GM12878 (cell line): Measurements from ENCODE around the gene LRRC37A3. TPM values are rescaled to one million over a fixed set of nuclear protein-coding genes. Genes with fewer than 3 reads are reported as not detected.
"Not testable (repeated sequence)": the region's sequence is repeated elsewhere in the genome, so short reads cannot be mapped to it uniquely, and the experiment has no call there.

Experiments
- ATAC-seq: fragments of 200-7000 bp; cut with Tn5 transposase; 3 replicates; pipeline ENCODE4 v1.9.1; 2020; ENCODE audit warnings: mild to moderate bottlenecking, moderate library complexity
- BruUV-seq: library from RNA; stranded (reverse); fragments of 400-500 nt; replicated peaks from 2 replicates; lab custom pipeline; 2021; lab: Mats Ljungman, UMichigan
- CTCF ChIA-PET: fragments of 300-600 bp; sonication (Branson Sonifier 250); formaldehyde crosslinking; extraction: SDS; loops from one replicate; lab custom pipeline; 2021; ENCODE audit warnings: inconsistent platforms; lab: Yijun Ruan, JAX
- POLR2A ChIA-PET: fragments of 350-600 bp; formaldehyde crosslinking; extraction: SDS; loops from one replicate; lab custom pipeline; 2021; ENCODE audit warnings: inconsistent platforms; lab: Charles Lee
- RAD21 ChIA-PET: fragments of 300-600 bp; sonication (Branson Sonifier 250); formaldehyde crosslinking; loops from one replicate; lab custom pipeline; 2023; ENCODE audit warnings: antibody characterized with exemption; ENCODE audit not compliant: unreplicated experiment; lab: Charles Lee
- SMC1A ChIA-PET: fragments of 300-600 bp; sonication (Branson Sonifier 250); formaldehyde crosslinking; loops from one replicate; lab custom pipeline; 2023; ENCODE audit not compliant: unreplicated experiment, uncharacterized antibody; lab: Charles Lee
- DNase-seq: peaks from one replicate; pipeline ENCODE4 v3.0.0-alpha.2; 2011; ENCODE audit warnings: low read depth, low spot score
- FAIRE-seq: peaks from 3 replicates; lab custom pipeline; 2011; peaks lifted over from hg19 to GRCh38; lab: Jason Lieb, UNC
- H2AFZ ChIP-seq: 2 replicates; pipeline ENCODE4 v1.6.0; 2011; ENCODE audit warnings: low read depth, low read length, control low read depth; ENCODE audit not compliant: control insufficient read depth
- H3K27ac ChIP-seq: 2 replicates; pipeline ENCODE4 v1.5.1; 2011; ENCODE audit warnings: control low read depth; ENCODE audit not compliant: control insufficient read depth, insufficient read depth
- H3K27me3 ChIP-seq, 2 experiments: replicated peaks in 1 of 2; 2 replicates each; pipeline versions ENCODE4 v1.6.0 to v1.6.1; 2011; ENCODE audit warnings: low read length in 1 of 2; ENCODE audit not compliant: control insufficient read depth in 2 of 2, insufficient read depth in 2 of 2
- H3K36me3 ChIP-seq, 2 experiments: 2 replicates each; pipeline ENCODE4 v1.5.1; 2011; ENCODE audit warnings: low read length in 1 of 2; ENCODE audit not compliant: control insufficient read depth in 2 of 2, insufficient read depth in 2 of 2
- H3K4me1 ChIP-seq: 2 replicates; pipeline ENCODE4 v1.6.1; 2011; ENCODE audit warnings: mild to moderate bottlenecking, low read length, moderate library complexity, mixed read lengths; ENCODE audit not compliant: control insufficient read depth, insufficient read depth
- H3K4me2 ChIP-seq: 2 replicates; pipeline ENCODE4 v1.6.0; 2011; ENCODE audit warnings: control low read depth; ENCODE audit not compliant: control insufficient read depth, insufficient read depth
- H3K4me3 ChIP-seq: fragments of 200-600 bp; sonication (generic); 2 replicates; pipeline ENCODE4 v1.5.1; 2016
- H3K79me2 ChIP-seq: 2 replicates; pipeline ENCODE4 v1.6.0; 2011; ENCODE audit warnings: low read length; ENCODE audit not compliant: control insufficient read depth, insufficient read depth
- H3K9ac ChIP-seq: 2 replicates; pipeline ENCODE4 v1.8.0; 2011; ENCODE audit warnings: low read length, control low read depth, mixed read lengths; ENCODE audit not compliant: control insufficient read depth, insufficient read depth
- H3K9me3 ChIP-seq: replicated peaks from 3 replicates; pipeline ENCODE4 v1.5.1; 2011; ENCODE audit warnings: mild to moderate bottlenecking, low read length; ENCODE audit not compliant: control insufficient read depth, insufficient read depth
- H4K20me1 ChIP-seq: 2 replicates; pipeline ENCODE4 v1.6.0; 2011; ENCODE audit not compliant: control insufficient read depth, insufficient read depth
- CTCF ChIP-seq, 3 experiments: IDR thresholded peaks in 2 of 3; conservative IDR thresholded peaks in 1 of 3; 2 replicates each; pipeline ENCODE4 v1.5.1; 2011; ENCODE audit warnings: low read depth in 3 of 3, low read length in 3 of 3, mild to moderate bottlenecking in 3 of 3, control low read depth in 2 of 3, moderate library complexity in 2 of 3, inconsistent platforms in 1 of 3, mixed read lengths in 1 of 3; ENCODE audit not compliant: control insufficient read depth in 2 of 3, insufficient read depth in 1 of 3; ENCODE audit errors: extremely low read depth in 1 of 3
- ZNF24 ChIP-seq: fragments of 450-650 bp; IDR thresholded peaks from 2 replicates; pipeline ENCODE4 v1.6.1; 2017; ENCODE audit warnings: antibody characterized with exemption, mild to moderate bottlenecking
- WGBS: methylation state at CpG from one replicate; pipeline ENCODE4 v1.1.6; 2016; ENCODE audit warnings: low lambda C conversion rate; ENCODE audit not compliant: insufficient replicate concordance, insufficient coverage; ENCODE audit errors: missing lambda C conversion rate; 5-methylcytosine and 5-hydroxymethylcytosine counted together
- in situ Hi-C: fragments of 300-500 bp; cut with MboI; formaldehyde crosslinking; loops from 9 replicates; pipeline ENCODE4 v1.14.3; 2018; ENCODE audit warnings: mixed read lengths
- intact Hi-C: fragments of 100-400 bp; cut with micrococcal nuclease; formaldehyde crosslinking; loops from one replicate; pipeline ENCODE4 v1.14.2; 2022; ENCODE audit not compliant: unreplicated experiment
- polyA plus RNA-seq, 11 experiments: library from polyadenylated mRNA; depleted of rRNA in 4 of 11; unstranded in 6 of 11; stranded (reverse) in 5 of 11; fragments of >200 nt; fragmentation: Nextera tagmentation in 4 of 11; fragmentation: Illumina TruSeq in 1 of 11; extraction: Ambion mirVana in 4 of 11; extraction: Trizol in 1 of 11; gene quantifications; 1 replicate in 1 of 11; 2 replicates in 10 of 11; pipeline versions ENCODE4 v1.2.1 to v1.2.3, GENCODE V29; 2011 to 2016; ENCODE audit warnings: inconsistent platforms in 2 of 11, missing spikeins in 2 of 11, low read depth in 1 of 11
- total RNA-seq, 4 experiments: library from RNA; depleted of rRNA in 3 of 4; stranded (reverse); fragments of >200 nt in 3 of 4; fragmentation: Illumina TruSeq in 1 of 4; extraction: Trizol in 1 of 4; gene quantifications; 2 replicates each; pipeline versions ENCODE4 v1.2.1 to v1.2.3, GENCODE V29; 2013 to 2021

LRRC37A3 gene
- total and polyA plus RNA-seq, 10 of the 15 experiments (the other 5 are each of a cell fraction or from before 2014, with no cell fraction given), result 0.18 to 10.0 (median 2.7) TPM

DNA sequence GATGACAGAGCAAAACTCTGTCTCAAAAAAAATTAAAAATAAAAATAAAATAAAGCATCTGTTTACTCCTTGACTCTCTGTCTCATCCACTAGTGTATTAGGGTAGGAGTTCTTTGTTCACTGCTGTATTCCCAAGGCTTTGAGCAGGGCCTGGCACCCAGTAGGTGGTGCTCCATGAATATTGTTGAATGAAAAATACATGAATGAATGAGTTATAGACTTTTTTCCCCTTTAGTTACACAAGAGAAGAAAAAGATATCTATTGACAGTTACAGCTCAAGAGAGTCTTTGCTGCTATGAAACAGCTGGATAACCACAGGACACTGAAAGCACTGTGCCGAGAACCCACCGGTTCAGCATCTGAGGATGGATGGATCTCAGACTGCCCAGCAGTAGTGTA lies 44.5 kb upstream of the LRRC37A3 start:
- BruUV-seq, H4K20me1 ChIP-seq, H3K36me3 ChIP-seq, H3K4me3 ChIP-seq, POLR2A ChIA-PET, FAIRE-seq, ATAC-seq, H3K4me2 ChIP-seq, H3K9me3 ChIP-seq, H3K27me3 ChIP-seq, H2AFZ ChIP-seq, H3K27ac ChIP-seq, H3K79me2 ChIP-seq, DNase-seq, H3K9ac ChIP-seq: not testable (repeated sequence)
- WGBS, result 100% methylated on average over 2 of the region's 2 CpGs
- TF ChIP-seq ZNF24 (peak; percentile 81), CTCF (IDR thresholded peaks at IDR 0.05 in 2 of 3, conservative IDR thresholded peaks at IDR 0.05 in 1 of 3; ENCODE audit: control insufficient read depth in 2 of 3, extremely low read depth in 1 of 3, insufficient read depth in 1 of 3, low read depth in 3 of 3, low read length in 3 of 3) (peak in 1 of 3 experiments; percentile 23; a peak in 1 of 6 replicates)
- ChIA-PET SMC1A (interaction anchor here (0.9 to 9.1 kb wide), 11 partner anchors 14 to 234 kb away, joined by 3 to 60 read pairs (median 3); partner anchors contain the start of genes LRRC37A3 and RGS9), CTCF (interaction anchor here (0.9 to 4.9 kb wide), 14 partner anchors 10 to 260 kb away, joined by 3 to 33 read pairs (median 4); no protein-coding TSS in a partner anchor), RAD21 (interaction anchor here (0.6 to 1.6 kb wide), 8 partner anchors 22 to 234 kb away, joined by 3 to 5 read pairs (median 3); partner anchors contain the start of gene LRRC37A3)
- intact Hi-C loops (loop anchor here (2.0 to 5.0 kb wide), 3 partner anchors 41 to 187 kb away; no protein-coding TSS in a partner anchor), in situ Hi-C loops (loop anchor here (5.0 to 25.0 kb wide), 2 partner anchors 138 to 598 kb away; partner anchors contain the start of gene AXIN2)
- H3K4me1 ChIP-seq, result peaks cover 14% of the 10 kb centered on the region
